Caco-2 (cell line): Measurements from ENCODE around the gene PIGU. TPM values are rescaled to one million over a fixed set of nuclear protein-coding genes. Genes with fewer than 3 reads are reported as not detected.

Experiments
- BruUV-seq: library from RNA; stranded (reverse); fragments of 400-500 nt; replicated peaks from 2 replicates; lab custom pipeline; 2021; lab: Mats Ljungman, UMichigan
- CTCF ChIA-PET: fragments of 300-600 bp; sonication (Branson Sonifier 250); formaldehyde crosslinking; loops from one replicate; lab custom pipeline; 2022; ENCODE audit warnings: antibody characterized with exemption; lab: Charles Lee
- POLR2A ChIA-PET: fragments of 300-600 bp; sonication (Branson Sonifier 250); formaldehyde crosslinking; loops from one replicate; lab custom pipeline; 2022; ENCODE audit warnings: antibody characterized with exemption; lab: Charles Lee
- DNase-seq, 2 experiments: peaks; one replicate each; pipeline versions ENCODE4 v3.0.0 to v3.0.0-alpha.2; 2020 to 2022
- H3K27me3 ChIP-seq: replicated peaks from 2 replicates; pipeline ENCODE4 v1.6.0; 2011; ENCODE audit warnings: low read length; ENCODE audit not compliant: control insufficient read depth, insufficient read depth
- H3K36me3 ChIP-seq: 2 replicates; pipeline ENCODE4 v1.5.1; 2011; ENCODE audit warnings: low read length; ENCODE audit not compliant: control insufficient read depth, insufficient read depth
- H3K4me1 ChIP-seq: fragments of 250-450 bp; sonication (Bioruptor Pico); 2 replicates; pipeline ENCODE4 v1.5.1; 2020; ENCODE audit warnings: mild to moderate bottlenecking
- H3K4me3 ChIP-seq: 2 replicates; pipeline ENCODE4 v1.5.1; 2011; ENCODE audit warnings: low read depth, mild to moderate bottlenecking, control low read depth, low read length
- H3K9me3 ChIP-seq: fragments of 250-450 bp; sonication (Bioruptor Pico); 2 replicates; pipeline ENCODE4 v1.5.1; 2020; ENCODE audit warnings: mild to moderate bottlenecking, moderate library complexity
- H3K27ac Mint-ChIP-seq: one replicate; pipeline ENCODE4 v1.8.0; 2022; ENCODE audit warnings: mixed read lengths; ENCODE audit not compliant: unreplicated experiment
- H3K27me3 Mint-ChIP-seq: one replicate; pipeline ENCODE4 v1.8.0; 2022; ENCODE audit warnings: mixed read lengths; ENCODE audit not compliant: insufficient read depth, unreplicated experiment
- H3K36me3 Mint-ChIP-seq: one replicate; pipeline ENCODE4 v1.8.0; 2022; ENCODE audit warnings: mild to moderate bottlenecking, mixed read lengths; ENCODE audit not compliant: insufficient read depth, unreplicated experiment
- H3K4me1 Mint-ChIP-seq: one replicate; pipeline ENCODE4 v1.8.0; 2022; ENCODE audit warnings: low read depth, mixed read lengths; ENCODE audit not compliant: unreplicated experiment
- H3K4me3 Mint-ChIP-seq: one replicate; pipeline ENCODE4 v1.8.0; 2022; ENCODE audit warnings: mild to moderate bottlenecking, moderate library complexity, mixed read lengths; ENCODE audit not compliant: unreplicated experiment
- H3K9me3 Mint-ChIP-seq: one replicate; pipeline ENCODE4 v1.8.0; 2022; ENCODE audit warnings: mixed read lengths; ENCODE audit not compliant: unreplicated experiment
- intact Hi-C: fragments of 100-400 bp; cut with micrococcal nuclease; formaldehyde crosslinking; loops from one replicate; pipeline ENCODE4 v1.10.0; 2022; ENCODE audit not compliant: unreplicated experiment
- total RNA-seq: library from RNA; stranded (reverse); gene quantifications from 2 replicates; pipeline ENCODE4 v1.2.3, GENCODE V29; 2022
- TF ChIP-seq, protein P1 (sequence below), 2 experiments: fragments of 200-600 bp in 1 of 2; IDR thresholded peaks; 1 replicate in 1 of 2; 2 replicates in 1 of 2; pipeline versions ENCODE4 v1.5.1 to v1.8.0; 2011 to 2022; ENCODE audit warnings: antibody characterized with exemption in 1 of 2, control low read depth in 1 of 2, inconsistent platforms in 1 of 2, low read depth in 1 of 2, low read length in 1 of 2, mild to moderate bottlenecking in 1 of 2, moderate library complexity in 1 of 2; ENCODE audit not compliant: insufficient read depth in 1 of 2, severe bottlenecking in 1 of 2, unreplicated experiment in 1 of 2

PIGU gene
- total RNA-seq, 1 experiment from 2014 or later = 61.7 TPM

DNA sequence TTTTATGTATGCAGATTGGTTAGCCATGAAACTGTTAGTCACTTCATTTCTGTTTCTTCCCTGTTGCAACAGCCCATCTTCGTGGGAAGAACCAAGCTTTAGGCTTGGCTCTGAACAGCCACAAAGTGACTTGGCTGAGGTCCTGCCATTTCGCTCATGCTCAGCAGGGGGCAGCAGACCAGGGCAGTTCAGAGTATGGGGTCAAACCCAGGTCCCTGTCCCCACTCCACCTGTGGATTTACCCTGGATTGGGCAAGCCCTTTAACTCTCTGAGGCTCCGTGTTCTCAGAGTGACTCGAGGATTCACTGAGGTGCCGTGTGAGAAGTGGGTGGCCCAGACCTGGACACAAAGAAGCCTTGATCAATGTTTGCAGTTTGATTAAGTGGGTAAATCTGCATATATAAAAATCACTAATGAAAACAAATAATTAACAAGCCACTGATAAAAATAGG lies 138.2 kb downstream of the PIGU start:
- Histone ChIP-seq H3K4me3 (no peak overlapping the region), H3K36me3 (peaks cover 15% of the 10 kb centered on the region), H3K9me3 (no peaks in the 10 kb centered on the region), H3K27me3 (no peaks in the 10 kb centered on the region), H3K4me1 (no peaks in the 10 kb centered on the region)
- no peak overlapping the region for H3K4me3 Mint-ChIP-seq
- H3K4me1 Mint-ChIP-seq = no peaks in the 10 kb centered on the region
- TF ChIP-seq, protein P1, sequence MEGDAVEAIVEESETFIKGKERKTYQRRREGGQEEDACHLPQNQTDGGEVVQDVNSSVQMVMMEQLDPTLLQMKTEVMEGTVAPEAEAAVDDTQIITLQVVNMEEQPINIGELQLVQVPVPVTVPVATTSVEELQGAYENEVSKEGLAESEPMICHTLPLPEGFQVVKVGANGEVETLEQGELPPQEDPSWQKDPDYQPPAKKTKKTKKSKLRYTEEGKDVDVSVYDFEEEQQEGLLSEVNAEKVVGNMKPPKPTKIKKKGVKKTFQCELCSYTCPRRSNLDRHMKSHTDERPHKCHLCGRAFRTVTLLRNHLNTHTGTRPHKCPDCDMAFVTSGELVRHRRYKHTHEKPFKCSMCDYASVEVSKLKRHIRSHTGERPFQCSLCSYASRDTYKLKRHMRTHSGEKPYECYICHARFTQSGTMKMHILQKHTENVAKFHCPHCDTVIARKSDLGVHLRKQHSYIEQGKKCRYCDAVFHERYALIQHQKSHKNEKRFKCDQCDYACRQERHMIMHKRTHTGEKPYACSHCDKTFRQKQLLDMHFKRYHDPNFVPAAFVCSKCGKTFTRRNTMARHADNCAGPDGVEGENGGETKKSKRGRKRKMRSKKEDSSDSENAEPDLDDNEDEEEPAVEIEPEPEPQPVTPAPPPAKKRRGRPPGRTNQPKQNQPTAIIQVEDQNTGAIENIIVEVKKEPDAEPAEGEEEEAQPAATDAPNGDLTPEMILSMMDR (IDR thresholded peaks at IDR 0.05; ENCODE audit: insufficient read depth in 1 of 2, low read depth in 1 of 2, low read length in 1 of 2, severe bottlenecking in 1 of 2, unreplicated experiment in 1 of 2) = peak; percentile 98 to 99
- no TSS peak for BruUV-seq
- ChIA-PET CTCF (interaction anchor here (0.6 to 2.4 kb wide), 19 partner anchors 9 to 348 kb away, joined by 3 to 17 read pairs (median 4); partner anchors contain the start of genes DYNLRB1, PIGU and TP53INP2), POLR2A (interaction anchor here (0.5 to 0.6 kb wide), 2 partner anchors 23 to 165 kb away, joined by 3 to 4 read pairs; partner anchors contain the start of genes DYNLRB1 and TP53INP2)
- H3K9me3 Mint-ChIP-seq = no peaks in the 10 kb centered on the region
- peak overlapping the region; percentile 16 for H3K27ac Mint-ChIP-seq
- H3K27me3 Mint-ChIP-seq = no peaks in the 10 kb centered on the region
- H3K36me3 Mint-ChIP-seq = peaks cover 87% of the 10 kb centered on the region
- DNase-seq = peak; percentile 83 to 90
- intact Hi-C loops = loop anchor here (1.0 kb wide), 3 partner anchors 170 to 231 kb away; no protein-coding TSS in a partner anchor

DNA sequence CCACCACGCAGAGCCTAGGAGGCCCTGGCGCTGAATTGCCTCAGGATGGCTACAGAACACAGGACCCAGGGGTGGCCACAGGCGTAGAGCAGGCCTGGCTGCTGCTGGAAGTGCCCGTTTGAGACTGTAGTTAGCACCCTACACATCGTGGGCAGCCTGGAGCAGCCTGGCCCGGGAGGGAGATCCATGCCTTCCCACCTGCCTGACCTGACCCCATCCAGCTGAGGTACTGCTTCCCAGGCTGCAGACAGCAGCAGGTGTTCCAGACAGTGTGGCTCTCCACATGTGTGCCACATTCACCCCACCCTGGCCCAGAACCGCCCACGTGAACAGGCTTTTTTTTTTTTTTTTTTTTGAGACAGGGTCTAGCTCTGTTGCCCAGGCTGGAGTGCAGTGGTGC lies 139.2 kb downstream of the PIGU start:
- ChIA-PET CTCF (interaction anchor here (0.5 to 2.4 kb wide), 10 partner anchors 15 to 232 kb away, joined by 3 to 15 read pairs (median 8); partner anchors contain the start of gene TP53INP2), POLR2A (interaction anchor here (0.6 kb wide), 1 partner anchor 167 kb away, joined by 3 read pairs; no protein-coding TSS in a partner anchor)
- TF ChIP-seq, protein P1 (IDR thresholded peaks at IDR 0.05; ENCODE audit: insufficient read depth in 1 of 2, low read depth in 1 of 2, low read length in 1 of 2, severe bottlenecking in 1 of 2, unreplicated experiment in 1 of 2) = no peak
- no peaks in the 10 kb centered on the region for H3K27me3 Mint-ChIP-seq
- H3K4me1 Mint-ChIP-seq = no peaks in the 10 kb centered on the region
- peaks cover 93% of the 10 kb centered on the region for H3K36me3 Mint-ChIP-seq
- H3K4me3 Mint-ChIP-seq = no peak overlapping the region
- H3K27ac Mint-ChIP-seq = no peak overlapping the region
- Histone ChIP-seq H3K4me3 (no peak overlapping the region), H3K36me3 (peaks cover 20% of the 10 kb centered on the region), H3K9me3 (no peaks in the 10 kb centered on the region), H3K27me3 (no peaks in the 10 kb centered on the region), H3K4me1 (no peaks in the 10 kb centered on the region)
- intact Hi-C loops = loop anchor here (1.0 kb wide), 3 partner anchors 171 to 232 kb away; no protein-coding TSS in a partner anchor
- no peaks in the 10 kb centered on the region for H3K9me3 Mint-ChIP-seq
- DNase-seq = no peak
- BruUV-seq = no TSS peak

DNA sequence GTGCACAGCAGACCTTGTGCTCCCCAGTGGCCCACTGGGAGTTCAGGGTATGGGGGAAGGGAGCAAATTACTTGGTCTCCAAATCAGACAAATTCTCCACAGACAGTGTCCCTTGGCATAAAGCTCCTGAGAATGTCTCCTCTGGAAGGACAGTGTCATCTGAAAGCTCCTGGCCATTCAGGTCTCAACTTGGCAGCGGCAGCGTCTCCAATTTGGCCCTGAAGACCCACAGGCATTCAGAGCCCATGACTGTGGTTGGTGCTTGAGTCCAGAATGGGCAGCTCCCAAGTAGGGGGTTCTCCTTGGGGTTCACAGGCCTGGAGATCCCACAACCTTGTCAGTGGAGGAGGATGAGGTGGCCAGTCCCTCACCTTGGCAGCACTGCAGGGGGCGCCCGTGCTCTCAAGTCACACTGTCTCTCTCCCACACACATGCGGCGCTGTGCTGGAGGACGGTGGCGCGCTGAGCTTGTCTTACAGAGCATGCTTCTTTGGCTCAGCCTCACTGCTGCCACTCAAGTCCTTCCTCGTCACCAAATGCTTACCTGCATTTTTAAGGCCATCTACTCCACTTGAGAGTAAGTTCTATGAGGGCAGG lies 140.0 kb downstream of the PIGU start:
- no peak overlapping the region for H3K27ac Mint-ChIP-seq
- no peaks in the 10 kb centered on the region for H3K9me3 ChIP-seq
- DNase-seq = peak in 1 of 2 experiments; percentile 71
- H3K4me3 Mint-ChIP-seq = no peak overlapping the region
- BruUV-seq = no TSS peak
- no peaks in the 10 kb centered on the region for H3K9me3 Mint-ChIP-seq
- H3K4me1 ChIP-seq = no peaks in the 10 kb centered on the region
- intact Hi-C loops = no loop called here
- H3K4me1 Mint-ChIP-seq = peaks cover under 1% of the 10 kb centered on the region
- H3K27me3 ChIP-seq = no peaks in the 10 kb centered on the region
- TF ChIP-seq, protein P1 (IDR thresholded peaks at IDR 0.05; ENCODE audit: insufficient read depth in 1 of 2, low read depth in 1 of 2, low read length in 1 of 2, severe bottlenecking in 1 of 2, unreplicated experiment in 1 of 2) = peak; percentile 55 to 69
- peaks cover 21% of the 10 kb centered on the region for H3K36me3 ChIP-seq
- no peaks in the 10 kb centered on the region for H3K27me3 Mint-ChIP-seq
- POLR2A ChIA-PET = interaction anchor here (0.5 kb wide), 1 partner anchor 55 kb away, joined by 3 read pairs; no protein-coding TSS in a partner anchor
- peaks cover 90% of the 10 kb centered on the region for H3K36me3 Mint-ChIP-seq
- CTCF ChIA-PET = interaction anchor here (0.5 to 2.4 kb wide), 8 partner anchors 22 to 233 kb away, joined by 3 to 15 read pairs (median 4); partner anchors contain the start of gene TP53INP2
- no peak overlapping the region for H3K4me3 ChIP-seq
